Suprapubic skin (tissue), 4 donors: ENCODE results near the gene TELO2. TPM values are rescaled to one million over a fixed set of nuclear protein-coding genes. Genes with fewer than 3 reads are reported as not detected.
"Not testable (repeated sequence)": the region's sequence is repeated elsewhere in the genome, so short reads cannot be mapped to it uniquely, and the experiment has no call there.

Source experiments
- DNase-seq, 2 donors: peaks; one replicate each; pipeline ENCODE4 v3.0.0-alpha.2; 2019; ENCODE audit warnings: low spot score in 2 of 2
- H3K27ac ChIP-seq: fragments of 200-600 bp; sonication (generic); one replicate; pipeline ENCODE4 v1.5.1; 2019
- H3K27me3 ChIP-seq: fragments of 200-600 bp; sonication (generic); one replicate; pipeline ENCODE4 v1.5.1; 2019
- H3K36me3 ChIP-seq: fragments of 200-600 bp; sonication (generic); one replicate; pipeline ENCODE4 v1.5.1; 2019
- H3K4me1 ChIP-seq: fragments of 200-600 bp; sonication (generic); one replicate; pipeline ENCODE4 v1.5.1; 2019
- H3K4me3 ChIP-seq: fragments of 200-600 bp; sonication (generic); one replicate; pipeline ENCODE4 v1.5.1; 2019; ENCODE audit warnings: mild to moderate bottlenecking
- H3K9me3 ChIP-seq: fragments of 200-600 bp; sonication (generic); one replicate; pipeline ENCODE4 v1.5.1; 2019
- EP300 ChIP-seq: sonication (generic); formaldehyde crosslinking; IDR thresholded peaks from one replicate; pipeline ENCODE4 v1.6.1; 2017; ENCODE audit warnings: antibody characterized with exemption
- POLR2A ChIP-seq, 2 donors: fragments of 450-650 bp; IDR thresholded peaks; one replicate each; pipeline ENCODE4 v1.6.1; 2017; ENCODE audit warnings: antibody characterized with exemption in 2 of 2, mild to moderate bottlenecking in 2 of 2, moderate library complexity in 2 of 2
- POLR2AphosphoS5 ChIP-seq, 3 donors: sonication (generic); formaldehyde crosslinking; IDR thresholded peaks; one replicate each; pipeline ENCODE4 v1.6.1; 2017; ENCODE audit warnings: antibody characterized with exemption in 3 of 3
- WGBS: methylation state at CpG from one replicate; pipeline ENCODE4 v1.1.5; 2018; 5-methylcytosine and 5-hydroxymethylcytosine counted together
- total RNA-seq, 4 donors: library from RNA; depleted of rRNA; stranded (reverse); fragments of >200 nt; gene quantifications; one replicate each; pipeline ENCODE4 v1.1.0, GENCODE V29; 2016
- TF ChIP-seq, protein P1 (sequence below), 2 donors: fragments of 200-600 bp in 1 of 2; fragments of 450-650 bp in 1 of 2; sonication (generic) in 1 of 2; IDR thresholded peaks; one replicate each; pipeline ENCODE4 v1.5.1; 2016 to 2019; ENCODE audit warnings: antibody characterized with exemption in 2 of 2, mild to moderate bottlenecking in 1 of 2, moderate library complexity in 1 of 2

The TELO2 gene
- total RNA-seq, 4 donors from 2014 or later: 28.1 to 86.1 (median 35.2) TPM

DNA sequence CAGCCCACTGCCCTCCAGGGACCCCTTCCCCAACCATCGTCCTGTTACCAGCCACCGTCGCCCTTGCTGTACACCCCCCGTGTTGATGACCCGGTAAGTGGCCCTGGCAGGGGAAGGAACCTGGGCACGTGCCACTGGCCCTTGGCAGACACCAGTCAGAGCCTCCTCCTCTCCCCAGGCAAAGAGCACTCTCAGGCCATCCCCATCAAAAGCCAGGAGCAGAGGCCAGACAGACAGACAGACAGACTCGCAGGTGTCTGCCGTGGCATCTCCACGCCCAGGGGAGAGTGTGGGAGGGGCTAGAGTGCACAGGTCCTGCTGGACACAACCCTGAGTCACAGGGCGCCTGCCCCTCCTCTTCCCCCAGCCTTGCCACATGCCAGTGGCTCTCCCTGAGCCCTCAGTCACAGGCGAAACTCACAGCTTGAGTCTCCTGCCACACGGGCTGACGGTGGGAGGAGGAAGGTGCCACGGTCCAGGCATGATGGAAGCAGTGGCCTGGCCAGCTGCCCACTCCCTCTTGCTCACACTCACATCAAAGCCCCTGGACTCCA is 26.1 kb upstream of the TELO2 start:
- WGBS: 86% methylated on average over 13 of the region's 14 CpGs
- no peak overlapping the region for H3K4me3 ChIP-seq
- H3K9me3 ChIP-seq: no peaks in the 10 kb centered on the region
- no peaks in the 10 kb centered on the region for H3K36me3 ChIP-seq
- TF ChIP-seq POLR2AphosphoS5 (IDR thresholded peaks at IDR 0.05) (no peak), POLR2A (IDR thresholded peaks at IDR 0.05) (no peak), EP300 (no peak)
- TF ChIP-seq, protein P1, sequence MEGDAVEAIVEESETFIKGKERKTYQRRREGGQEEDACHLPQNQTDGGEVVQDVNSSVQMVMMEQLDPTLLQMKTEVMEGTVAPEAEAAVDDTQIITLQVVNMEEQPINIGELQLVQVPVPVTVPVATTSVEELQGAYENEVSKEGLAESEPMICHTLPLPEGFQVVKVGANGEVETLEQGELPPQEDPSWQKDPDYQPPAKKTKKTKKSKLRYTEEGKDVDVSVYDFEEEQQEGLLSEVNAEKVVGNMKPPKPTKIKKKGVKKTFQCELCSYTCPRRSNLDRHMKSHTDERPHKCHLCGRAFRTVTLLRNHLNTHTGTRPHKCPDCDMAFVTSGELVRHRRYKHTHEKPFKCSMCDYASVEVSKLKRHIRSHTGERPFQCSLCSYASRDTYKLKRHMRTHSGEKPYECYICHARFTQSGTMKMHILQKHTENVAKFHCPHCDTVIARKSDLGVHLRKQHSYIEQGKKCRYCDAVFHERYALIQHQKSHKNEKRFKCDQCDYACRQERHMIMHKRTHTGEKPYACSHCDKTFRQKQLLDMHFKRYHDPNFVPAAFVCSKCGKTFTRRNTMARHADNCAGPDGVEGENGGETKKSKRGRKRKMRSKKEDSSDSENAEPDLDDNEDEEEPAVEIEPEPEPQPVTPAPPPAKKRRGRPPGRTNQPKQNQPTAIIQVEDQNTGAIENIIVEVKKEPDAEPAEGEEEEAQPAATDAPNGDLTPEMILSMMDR (IDR thresholded peaks at IDR 0.05): no peak
- no peaks in the 10 kb centered on the region for H3K27me3 ChIP-seq
- DNase-seq: no peak
- peaks cover 21% of the 10 kb centered on the region for H3K4me1 ChIP-seq
- no peak overlapping the region for H3K27ac ChIP-seq

- DNase-seq: no peak
- Histone ChIP-seq H3K4me1 (peaks cover 22% of the 10 kb centered on the region), H3K27me3 (no peaks in the 10 kb centered on the region), H3K27ac (no peak overlapping the region), H3K9me3 (no peaks in the 10 kb centered on the region), H3K36me3 (no peaks in the 10 kb centered on the region), H3K4me3 (no peak overlapping the region)
- TF ChIP-seq, protein P1 (IDR thresholded peaks at IDR 0.05): no peak
- TF ChIP-seq POLR2A (IDR thresholded peaks at IDR 0.05): no peak
- no peak for TF ChIP-seq EP300
- TF ChIP-seq POLR2AphosphoS5 (IDR thresholded peaks at IDR 0.05): no peak
- WGBS: 80% methylated on average over 22 of the region's 22 CpGs
These were observed 24.7 kb upstream of the TELO2 start for GRCh38 chr16:1468426-1468810.

GRCh38 chr16:1469141-1469540 is 24.0 kb upstream of the TELO2 start:
- not testable (repeated sequence) for H3K27ac ChIP-seq, H3K36me3 ChIP-seq, H3K9me3 ChIP-seq, DNase-seq, H3K27me3 ChIP-seq, H3K4me3 ChIP-seq
- peaks cover 30% of the 10 kb centered on the region for H3K4me1 ChIP-seq
- WGBS: 70% methylated on average over 5 of the region's 5 CpGs

GRCh38 chr16:1469693-1470201 is 23.4 kb upstream of the TELO2 start:
- Histone ChIP-seq H3K4me1 (peaks cover 34% of the 10 kb centered on the region), H3K27ac (peak overlapping the region; percentile 21), H3K36me3 (no peaks in the 10 kb centered on the region), H3K4me3 (no peak overlapping the region), H3K27me3 (no peaks in the 10 kb centered on the region), H3K9me3 (no peaks in the 10 kb centered on the region)
- no peak for DNase-seq
- TF ChIP-seq EP300 (no peak), POLR2A (IDR thresholded peaks at IDR 0.05) (no peak), POLR2AphosphoS5 (IDR thresholded peaks at IDR 0.05) (no peak)
- TF ChIP-seq, protein P1 (IDR thresholded peaks at IDR 0.05): no peak
- WGBS: 83% methylated on average over 20 of the region's 20 CpGs

- H3K4me1 ChIP-seq: peaks cover 40% of the 10 kb centered on the region
- H3K27ac ChIP-seq: peak overlapping the region; percentile 21
- H3K27me3 ChIP-seq: no peaks in the 10 kb centered on the region
- H3K4me3 ChIP-seq: no peak overlapping the region
- H3K36me3 ChIP-seq: no peaks in the 10 kb centered on the region
- 83% methylated on average over 13 of the region's 14 CpGs for WGBS
- peak in 1 of 2 donors; percentile 77 for DNase-seq
- TF ChIP-seq POLR2A (IDR thresholded peaks at IDR 0.05) (no peak), EP300 (no peak), POLR2AphosphoS5 (IDR thresholded peaks at IDR 0.05) (no peak)
- TF ChIP-seq, protein P1 (IDR thresholded peaks at IDR 0.05): no peak
- no peaks in the 10 kb centered on the region for H3K9me3 ChIP-seq
These were observed 22.5 kb upstream of the TELO2 start for GRCh38 chr16:1470481-1471251.
